ENCODE measurements around the gene RGS14.

The RGS14 gene, protein sequence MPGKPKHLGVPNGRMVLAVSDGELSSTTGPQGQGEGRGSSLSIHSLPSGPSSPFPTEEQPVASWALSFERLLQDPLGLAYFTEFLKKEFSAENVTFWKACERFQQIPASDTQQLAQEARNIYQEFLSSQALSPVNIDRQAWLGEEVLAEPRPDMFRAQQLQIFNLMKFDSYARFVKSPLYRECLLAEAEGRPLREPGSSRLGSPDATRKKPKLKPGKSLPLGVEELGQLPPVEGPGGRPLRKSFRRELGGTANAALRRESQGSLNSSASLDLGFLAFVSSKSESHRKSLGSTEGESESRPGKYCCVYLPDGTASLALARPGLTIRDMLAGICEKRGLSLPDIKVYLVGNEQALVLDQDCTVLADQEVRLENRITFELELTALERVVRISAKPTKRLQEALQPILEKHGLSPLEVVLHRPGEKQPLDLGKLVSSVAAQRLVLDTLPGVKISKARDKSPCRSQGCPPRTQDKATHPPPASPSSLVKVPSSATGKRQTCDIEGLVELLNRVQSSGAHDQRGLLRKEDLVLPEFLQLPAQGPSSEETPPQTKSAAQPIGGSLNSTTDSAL

DNA sequence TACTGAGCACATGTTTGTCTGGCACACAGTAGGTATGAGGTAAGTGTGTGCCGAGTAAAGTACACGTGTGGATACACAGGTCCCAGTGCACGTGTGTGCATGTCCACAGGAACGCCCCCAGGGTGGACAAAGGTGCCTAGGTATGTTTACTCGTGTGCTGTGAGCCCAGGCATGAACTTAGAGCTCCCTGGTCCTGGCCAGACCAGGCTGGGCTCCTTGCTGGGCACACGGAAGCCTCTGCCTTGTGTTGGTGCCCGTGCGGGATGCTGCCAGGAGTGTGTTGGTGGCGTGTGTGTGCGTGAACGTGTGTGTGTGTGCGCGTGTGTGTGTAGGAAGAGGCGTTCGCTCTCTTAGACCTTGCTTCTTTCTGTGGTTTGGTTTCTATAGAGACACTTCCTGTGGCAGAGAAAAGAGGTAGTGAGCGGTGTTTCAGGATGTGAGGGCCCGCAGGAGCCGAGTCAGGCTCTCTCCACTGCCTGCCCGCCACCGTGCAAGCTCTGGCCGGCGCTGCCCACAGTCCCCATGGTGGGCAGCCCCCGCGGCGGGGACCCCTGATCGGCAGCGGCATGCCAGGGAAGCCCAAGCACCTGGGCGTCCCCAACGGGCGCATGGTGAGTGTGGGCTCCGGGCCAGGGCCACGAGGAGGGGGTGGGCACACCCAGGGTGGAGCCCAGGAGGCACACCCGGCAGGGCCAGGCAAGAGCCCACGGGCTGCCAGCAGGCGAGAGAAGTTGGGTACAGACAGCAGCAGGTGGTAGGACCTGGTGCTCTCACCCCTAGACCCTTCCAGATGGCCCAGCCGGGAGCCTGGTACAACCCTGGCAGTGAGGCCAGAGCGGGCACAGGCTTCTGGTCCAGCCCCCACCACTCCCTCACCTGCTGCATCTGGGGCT, at the start of gene RGS14:
Gene RGS14, plus strand, starts transcription at position 466 of the 893 bp plus-strand sequence. Its CDS starts 101 bp downstream, at position 567.
- TF ChIP-seq, protein P1, sequence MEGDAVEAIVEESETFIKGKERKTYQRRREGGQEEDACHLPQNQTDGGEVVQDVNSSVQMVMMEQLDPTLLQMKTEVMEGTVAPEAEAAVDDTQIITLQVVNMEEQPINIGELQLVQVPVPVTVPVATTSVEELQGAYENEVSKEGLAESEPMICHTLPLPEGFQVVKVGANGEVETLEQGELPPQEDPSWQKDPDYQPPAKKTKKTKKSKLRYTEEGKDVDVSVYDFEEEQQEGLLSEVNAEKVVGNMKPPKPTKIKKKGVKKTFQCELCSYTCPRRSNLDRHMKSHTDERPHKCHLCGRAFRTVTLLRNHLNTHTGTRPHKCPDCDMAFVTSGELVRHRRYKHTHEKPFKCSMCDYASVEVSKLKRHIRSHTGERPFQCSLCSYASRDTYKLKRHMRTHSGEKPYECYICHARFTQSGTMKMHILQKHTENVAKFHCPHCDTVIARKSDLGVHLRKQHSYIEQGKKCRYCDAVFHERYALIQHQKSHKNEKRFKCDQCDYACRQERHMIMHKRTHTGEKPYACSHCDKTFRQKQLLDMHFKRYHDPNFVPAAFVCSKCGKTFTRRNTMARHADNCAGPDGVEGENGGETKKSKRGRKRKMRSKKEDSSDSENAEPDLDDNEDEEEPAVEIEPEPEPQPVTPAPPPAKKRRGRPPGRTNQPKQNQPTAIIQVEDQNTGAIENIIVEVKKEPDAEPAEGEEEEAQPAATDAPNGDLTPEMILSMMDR (conservative IDR thresholded peaks at IDR 0.05): no peak
- no peak for TF ChIP-seq ZFX (IDR thresholded peaks at IDR 0.05)
- H3K27ac ChIP-seq: no peak within 1 kb of the TSS

DNA sequence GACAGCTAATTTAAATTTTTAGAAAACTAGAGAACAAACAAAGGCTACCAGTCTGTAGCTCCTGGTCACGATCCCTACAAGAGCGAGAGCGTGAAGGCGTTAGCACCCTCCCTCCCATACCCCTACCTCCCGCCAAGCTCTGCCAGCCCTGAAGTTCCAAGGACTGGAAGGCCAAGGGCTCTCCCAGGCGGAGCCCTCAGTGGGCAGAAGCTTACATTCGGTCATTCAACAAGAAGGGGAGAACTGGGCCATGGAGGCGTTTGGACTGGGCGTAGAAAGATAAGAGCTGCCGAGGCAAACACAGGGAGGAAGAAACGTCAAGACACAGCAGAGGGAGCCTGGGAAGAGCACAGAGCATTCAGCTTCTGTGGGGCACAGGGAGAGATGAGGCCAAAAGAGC, 49.0 kb upstream of the RGS14 start:
- peak overlapping the region; percentile 87; the same call in 1 of the 2 replicates for H3K27ac ChIP-seq
- TF ChIP-seq, protein P1 (conservative IDR thresholded peaks at IDR 0.05): no peak
- TF ChIP-seq ZFX (IDR thresholded peaks at IDR 0.05): no peak

DNA sequence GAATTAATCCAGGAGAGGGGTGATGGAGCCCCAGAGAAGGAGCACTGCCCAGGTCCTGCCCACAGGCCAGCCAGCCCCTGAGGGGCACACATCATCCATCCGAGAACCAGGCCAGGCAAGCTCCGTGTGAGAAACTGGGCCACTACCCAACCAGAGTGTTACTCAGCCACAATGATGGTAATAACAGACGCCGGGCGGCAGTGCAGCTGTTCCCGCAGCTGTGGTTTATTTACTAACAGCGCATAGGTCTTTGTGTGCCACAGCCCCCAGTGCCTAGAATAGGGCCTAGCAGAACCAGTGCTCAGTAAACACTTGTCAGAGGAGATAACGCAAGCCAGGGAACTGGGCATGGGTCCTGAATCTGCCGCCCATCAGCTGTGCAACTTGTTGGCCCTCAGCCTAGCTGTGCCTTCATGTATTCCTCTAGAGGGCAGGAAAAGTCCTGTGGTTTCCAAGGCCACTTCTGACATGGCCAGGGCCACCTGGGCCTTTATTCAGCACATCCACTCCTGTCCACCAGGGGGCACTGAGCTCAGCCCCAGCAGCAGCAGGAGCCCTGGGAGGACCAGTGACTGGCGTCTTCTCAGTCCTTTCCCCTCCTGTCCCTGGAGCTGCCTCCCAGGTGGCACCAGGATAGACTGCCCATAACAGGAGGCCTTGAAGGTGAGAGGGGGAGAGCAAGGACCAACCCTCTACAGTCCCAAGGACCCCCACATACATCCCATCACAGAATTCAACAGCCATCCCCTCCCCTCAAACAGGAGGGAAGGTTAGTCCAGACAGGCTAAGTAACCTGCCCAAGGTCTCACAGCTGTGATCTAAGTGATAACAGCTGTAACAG, 48.2 kb upstream of the RGS14 start:
- H3K27ac ChIP-seq: peak overlapping the region; percentile 87
- TF ChIP-seq ZFX (IDR thresholded peaks at IDR 0.05): no peak; the same call in 1 of the 2 replicates
- TF ChIP-seq, protein P1 (conservative IDR thresholded peaks at IDR 0.05): peak; percentile 100

- H3K27ac ChIP-seq: peak overlapping the region; percentile 87
- TF ChIP-seq ZFX (IDR thresholded peaks at IDR 0.05): no peak
- TF ChIP-seq, protein P1 (conservative IDR thresholded peaks at IDR 0.05): no peak
These were observed 47.4 kb upstream of the RGS14 start for GRCh38 chr5:177310332-177310731.

- no peak for TF ChIP-seq ZFX (IDR thresholded peaks at IDR 0.05)
- TF ChIP-seq, protein P1 (conservative IDR thresholded peaks at IDR 0.05): no peak
- peak overlapping the region; percentile 87 for H3K27ac ChIP-seq
These were observed 46.9 kb upstream of the RGS14 start for GRCh38 chr5:177310757-177311391.

DNA sequence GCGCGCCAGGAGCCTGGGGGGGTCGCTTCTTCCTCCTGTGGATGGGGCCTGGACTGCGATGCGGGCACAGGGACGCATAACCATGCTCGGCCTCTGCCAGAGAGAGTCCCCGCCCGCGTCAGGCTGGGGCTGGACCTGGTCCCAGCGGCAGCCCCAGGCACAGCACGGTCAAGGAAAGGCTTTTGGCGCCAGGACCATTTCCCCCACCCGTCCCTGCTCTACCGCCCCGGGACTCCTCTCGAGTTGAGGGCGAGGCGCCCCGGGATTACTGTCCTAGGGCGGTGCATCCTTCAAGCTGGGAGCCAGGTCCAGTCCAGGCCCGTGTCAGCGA, 46.4 kb upstream of the RGS14 start:
- TF ChIP-seq ZFX (IDR thresholded peaks at IDR 0.05): no peak; the same call in 1 of the 2 replicates
- TF ChIP-seq, protein P1 (conservative IDR thresholded peaks at IDR 0.05): no peak
- peak overlapping the region; percentile 87 for H3K27ac ChIP-seq

Data from C4-2B (cell line).